GM21390 (cell line): ENCODE data around the gene CTAG1A.
"Not testable (repeated sequence)": the region's sequence is repeated elsewhere in the genome, so short reads cannot be mapped to it uniquely, and the experiment has no call there.

Experiments used
- ATAC-seq: cut with Tn5 transposase; IDR thresholded peaks from one replicate; pipeline ENCODE4 v1.9.1; 2021; ENCODE audit not compliant: unreplicated experiment

Gene CTAG1A

DNA sequence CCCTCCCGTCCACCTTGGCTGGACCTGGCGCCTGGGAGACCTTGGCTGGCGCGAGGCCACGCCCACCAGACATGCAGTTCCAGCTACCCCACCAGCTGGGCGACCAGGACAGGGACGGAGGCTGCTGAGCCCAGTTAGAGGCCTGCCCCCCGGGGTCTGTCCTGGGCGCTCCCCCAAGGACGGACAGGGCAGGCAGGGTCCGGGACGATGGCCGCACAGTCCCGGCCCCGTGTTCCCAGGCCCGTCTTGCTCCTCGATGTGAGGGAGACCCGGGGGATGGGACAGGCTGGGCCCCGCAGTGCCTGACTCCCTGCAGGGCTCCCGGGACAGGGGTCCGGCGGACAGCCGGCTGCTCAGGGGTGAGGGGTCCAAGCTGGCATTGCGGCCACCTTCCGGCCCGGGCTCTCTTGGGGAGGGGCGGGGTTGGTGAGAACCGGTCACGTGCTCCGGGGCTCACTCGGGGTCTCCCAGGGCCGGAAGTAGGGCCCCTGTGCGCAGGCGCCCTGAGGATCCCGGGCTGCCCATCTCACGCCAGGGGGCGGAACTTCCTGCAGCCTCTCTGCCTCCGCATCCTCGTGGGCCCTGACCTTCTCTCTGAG is at the start of gene CTAG1A:
Gene CTAG1A, plus strand, starts transcription at position 549 of the 599 bp plus-strand sequence. CDS start 74 bp downstream, outside the sequence.
- not testable (repeated sequence) for ATAC-seq

DNA sequence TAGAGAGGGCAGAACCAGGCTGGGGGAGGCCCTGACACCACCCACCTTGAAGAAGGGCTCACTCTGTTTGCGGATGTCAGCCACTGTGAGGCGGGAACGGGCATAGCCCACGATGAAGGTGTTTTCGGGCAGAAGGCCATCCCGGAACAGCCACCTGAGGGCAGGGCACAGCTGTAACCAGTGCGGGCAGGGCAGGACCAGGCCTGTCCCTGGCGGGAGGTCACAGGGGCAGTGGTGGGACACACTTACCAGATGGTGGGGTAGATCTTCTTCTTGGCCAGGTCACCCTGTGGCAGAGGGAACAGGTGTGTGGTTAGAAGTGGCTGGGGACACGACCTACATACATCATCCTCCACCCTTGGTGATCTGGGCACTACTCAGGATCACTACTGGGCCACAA is 49.0 kb upstream of the CTAG1A start:
- ATAC-seq, result no peak

GRCh38 chrX:154539077-154539476 is 45.9 kb upstream of the CTAG1A start:
- no peak for ATAC-seq

- ATAC-seq, result not testable (repeated sequence)
These were observed 44.6 kb upstream of the CTAG1A start for GRCh38 chrX:154540365-154540764.

- ATAC-seq, result no peak
These were observed 43.9 kb upstream of the CTAG1A start for GRCh38 chrX:154540897-154541535.

DNA sequence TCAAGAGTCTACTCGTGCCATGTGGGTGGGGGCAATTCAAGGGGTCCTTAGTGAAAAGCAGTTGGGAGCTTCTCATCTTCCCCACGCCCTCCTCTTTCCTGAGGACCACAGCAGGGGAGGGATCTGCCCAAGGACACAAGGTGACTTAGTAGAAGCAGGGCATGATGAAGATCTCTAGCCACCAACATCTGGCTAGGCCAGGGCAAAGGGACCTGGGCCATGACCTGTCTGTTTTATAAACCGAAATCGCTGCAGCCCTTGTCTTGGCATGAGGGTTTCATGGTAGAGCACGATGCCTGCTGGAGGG is 43.4 kb upstream of the CTAG1A start:
- no peak for ATAC-seq

DNA sequence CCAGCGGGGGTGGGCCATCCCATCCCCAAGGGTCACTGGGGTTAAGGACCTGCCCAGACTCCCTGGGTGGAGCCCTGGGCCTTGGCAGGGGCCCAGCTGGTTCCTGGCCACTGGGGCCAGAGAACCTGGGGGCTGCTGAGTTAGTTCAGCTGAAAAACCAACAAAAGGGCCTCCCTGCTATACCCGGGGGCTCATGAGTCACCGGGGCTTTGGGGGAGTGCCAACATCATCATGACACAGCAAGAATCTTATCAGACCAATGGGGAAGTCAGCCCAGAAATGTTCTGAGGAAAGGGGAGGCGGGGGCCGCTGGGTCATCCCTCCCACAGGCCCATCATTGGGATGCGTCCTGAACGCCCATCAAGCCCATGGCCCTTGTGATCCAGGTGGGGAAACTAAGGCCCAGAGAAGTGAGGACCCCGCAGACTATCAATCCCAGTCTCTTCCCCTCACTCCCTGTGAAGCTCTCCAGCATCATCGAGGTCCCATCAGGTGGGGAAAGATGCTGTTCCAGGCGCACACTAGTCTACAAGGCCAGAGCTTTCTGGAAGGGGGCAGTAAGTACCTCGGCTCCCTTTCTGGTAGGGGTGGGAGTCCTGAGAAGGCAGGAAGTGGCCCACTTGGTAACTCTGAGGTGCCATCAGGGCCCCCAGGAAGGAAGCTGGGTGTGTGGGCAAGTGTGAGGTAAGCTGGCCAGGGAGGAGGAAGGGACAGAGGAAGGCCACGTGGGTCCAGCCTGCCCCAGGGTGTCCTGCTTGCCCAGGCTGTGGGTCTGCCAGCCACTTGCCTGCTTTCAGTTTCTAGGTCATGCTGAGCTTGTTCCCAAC is 42.8 kb upstream of the CTAG1A start:
- ATAC-seq, result no peak

DNA sequence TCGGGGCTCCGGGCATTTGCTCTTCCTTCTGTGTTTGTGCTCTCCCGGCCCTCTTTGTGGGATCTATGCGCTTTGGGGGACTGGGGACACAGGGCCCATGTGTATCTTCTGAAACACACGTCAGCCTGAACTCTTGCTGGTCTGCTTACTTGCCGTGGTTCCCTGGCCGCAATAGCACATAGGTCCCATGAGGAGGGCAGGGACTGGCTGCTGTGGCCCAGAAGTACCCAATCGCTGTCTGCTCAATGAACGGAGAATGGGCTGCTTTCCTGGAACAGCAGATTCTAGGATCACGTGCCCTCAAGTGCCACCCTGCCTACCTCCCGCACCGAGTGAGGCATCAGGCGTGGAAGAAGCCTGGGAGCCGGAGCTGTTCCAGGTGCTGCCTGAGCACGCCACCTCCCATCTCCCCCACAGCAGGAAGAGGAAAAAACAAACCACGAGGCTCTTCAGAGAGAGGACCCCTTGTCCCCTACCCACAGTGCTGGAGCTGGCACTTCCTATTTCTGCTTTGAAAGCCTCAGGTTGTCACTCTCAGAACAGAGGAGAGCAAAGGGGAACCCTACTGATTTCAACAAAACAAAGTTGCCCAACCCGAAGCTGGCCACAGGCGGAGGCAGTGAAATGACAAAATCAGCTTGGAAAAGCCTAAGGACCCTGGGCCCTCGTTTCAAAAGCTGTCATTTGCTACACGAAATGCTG is 42.1 kb upstream of the CTAG1A start:
- no peak for ATAC-seq

- no peak for ATAC-seq
These were observed 39.2 kb upstream of the CTAG1A start for GRCh38 chrX:154545673-154546274.

- ATAC-seq, result peak; percentile 48
These were observed 38.3 kb upstream of the CTAG1A start, which contains the start of gene G6PD for GRCh38 chrX:154546354-154547244. Gene G6PD, minus strand, starts transcription at chrX:154546846. Its CDS starts 691 bp downstream, at chrX:154546155.

DNA sequence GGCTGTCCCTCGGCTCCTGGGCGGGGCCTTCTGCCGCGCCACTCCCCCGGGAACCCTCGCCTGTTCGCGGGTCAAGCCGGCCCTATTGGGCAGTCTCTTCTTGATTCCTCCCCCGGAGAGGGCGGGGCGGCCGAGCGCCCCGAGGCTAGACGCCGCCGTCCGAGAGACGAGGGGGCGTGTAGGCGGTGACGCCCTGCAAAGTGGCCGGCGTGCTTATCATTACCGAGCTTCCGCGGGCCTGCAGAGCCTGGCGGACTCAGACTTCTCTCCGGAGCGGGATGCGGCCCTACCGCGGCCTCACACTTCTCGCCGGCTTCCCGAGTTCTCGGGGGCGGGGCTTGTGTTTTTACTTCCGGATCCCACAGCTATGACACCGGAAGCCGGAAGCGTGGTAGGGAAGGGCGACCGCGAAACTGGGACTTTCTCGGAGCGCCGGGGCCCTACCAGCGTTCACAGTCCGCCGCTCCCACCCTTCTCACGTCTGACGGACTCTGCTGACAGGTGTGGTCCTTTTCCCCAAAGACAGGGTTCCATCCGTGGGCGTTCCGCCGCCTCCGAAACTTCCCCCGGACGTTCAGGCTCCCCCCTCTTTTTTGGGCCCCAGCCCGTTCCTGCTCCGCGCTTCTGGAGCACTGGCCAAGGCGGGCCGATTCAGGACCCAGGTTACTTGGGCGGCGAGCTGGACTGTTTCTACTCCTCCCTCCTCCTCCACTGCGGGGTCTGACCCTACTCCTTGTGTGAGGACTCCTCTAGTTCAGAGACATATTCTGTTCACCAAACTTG is 37.5 kb upstream of the CTAG1A start, which contains the start of gene IKBKG:
Gene IKBKG, plus strand, starts transcription at position 376 of the 783 bp plus-strand sequence. CDS start 4,383 bp downstream, outside the sequence.
- peak; percentile 75 for ATAC-seq

DNA sequence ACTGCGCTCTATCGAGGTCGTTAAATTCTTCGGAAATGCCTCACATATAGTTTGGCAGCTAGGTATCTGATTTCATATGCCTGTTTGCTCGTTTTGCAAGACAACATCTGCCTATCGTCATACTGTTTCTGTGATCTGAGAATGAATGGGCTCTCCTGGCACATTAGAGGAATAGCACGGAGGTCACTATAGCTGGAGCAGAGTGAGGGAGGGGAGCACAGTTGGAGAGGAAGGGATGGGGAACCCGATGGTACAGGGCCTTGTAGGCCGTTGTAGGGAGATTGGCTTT is 37.0 kb upstream of the CTAG1A start:
- no peak for ATAC-seq

DNA sequence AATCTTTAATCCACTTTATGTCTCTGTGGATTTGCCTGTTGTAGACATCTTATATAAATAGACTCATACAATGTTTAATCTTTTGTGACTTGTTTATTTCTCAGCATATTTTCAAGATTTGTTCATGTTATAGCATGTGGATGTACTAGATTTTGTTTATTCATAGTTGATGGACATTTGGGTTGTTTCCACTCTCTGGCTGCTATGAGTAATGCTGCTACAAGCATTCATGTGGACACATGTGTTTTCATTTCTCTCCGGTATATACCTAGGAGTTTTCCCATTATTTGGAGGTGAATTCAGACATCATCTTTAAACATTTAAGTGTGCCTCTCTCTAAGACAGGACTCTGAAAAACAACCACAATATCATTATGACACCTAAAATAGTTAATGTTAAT is 35.2 kb upstream of the CTAG1A start:
- no peak for ATAC-seq

- ATAC-seq, result not testable (repeated sequence)
These were observed 32.7 kb upstream of the CTAG1A start for GRCh38 chrX:154552112-154552806.

DNA sequence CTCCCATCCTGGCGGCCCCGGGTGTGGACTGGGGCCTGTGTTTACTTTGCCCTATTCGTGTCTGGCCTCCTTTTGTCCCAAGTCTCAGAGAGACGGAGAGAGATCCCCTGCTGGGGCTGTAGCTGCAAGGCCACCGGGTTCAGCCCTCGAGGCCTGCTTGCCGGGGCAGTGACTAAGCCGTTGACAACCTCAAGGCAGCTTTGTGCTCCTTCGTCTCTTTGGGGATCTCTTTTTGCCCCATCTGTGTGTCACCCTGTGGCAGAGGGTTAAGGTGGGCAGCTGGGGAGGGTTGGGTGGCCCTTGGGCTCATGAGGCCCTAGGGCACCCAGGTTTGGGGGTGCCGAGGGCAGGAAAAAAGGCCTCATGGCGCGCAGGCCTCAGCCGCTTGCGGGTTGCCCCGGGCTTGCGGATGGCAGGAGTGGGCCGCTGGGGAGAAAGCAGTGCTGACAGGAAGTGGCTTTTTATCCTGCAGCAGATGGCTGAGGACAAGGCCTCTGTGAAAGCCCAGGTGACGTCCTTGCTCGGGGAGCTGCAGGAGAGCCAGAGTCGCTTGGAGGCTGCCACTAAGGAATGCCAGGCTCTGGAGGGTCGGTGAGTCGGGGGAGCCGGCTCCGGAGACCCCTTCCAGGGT is 26.8 kb upstream of the CTAG1A start:
- not testable (repeated sequence) for ATAC-seq

- ATAC-seq, result not testable (repeated sequence)
These were observed 26.0 kb upstream of the CTAG1A start for GRCh38 chrX:154558896-154559295.

GRCh38 chrX:154560326-154560725 is 24.6 kb upstream of the CTAG1A start:
- not testable (repeated sequence) for ATAC-seq

DNA sequence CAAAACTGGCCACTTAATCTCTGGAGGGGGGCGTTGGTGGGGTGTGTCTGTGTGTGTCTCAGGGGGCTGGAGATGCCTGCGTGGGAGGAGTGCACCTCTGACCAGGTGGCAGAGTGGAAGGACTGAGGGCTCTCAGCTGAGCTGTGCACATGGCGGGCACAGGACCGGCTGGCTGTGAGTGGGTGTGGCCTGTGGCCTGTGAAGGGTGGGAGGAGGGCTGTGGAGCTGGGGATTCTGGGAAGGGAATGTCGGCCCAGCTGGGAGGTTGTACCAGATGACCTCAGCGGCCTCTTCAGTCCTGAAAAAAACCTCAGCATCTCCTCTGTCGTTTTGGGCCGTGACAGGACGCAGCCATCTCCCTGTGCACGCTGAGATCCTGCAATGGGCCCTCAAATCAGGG is 22.6 kb upstream of the CTAG1A start:
- not testable (repeated sequence) for ATAC-seq
